22Rv1 (cell line): ENCODE results near the gene PTGDR.
A peak's percentile ranks its signal among the peaks of the same experiment; 100 is the strongest.

Experiments used
- H3K27ac ChIP-seq: fragments of 450-650 bp; 2 replicates; pipeline ENCODE4 v1.5.1; 2017
- ZFX ChIP-seq: fragments of 450-650 bp; IDR thresholded peaks from 2 replicates; pipeline ENCODE4 v1.6.1; 2017; ENCODE audit warnings: antibody characterized with exemption, borderline replicate concordance
- TF ChIP-seq, protein P1 (sequence below): fragments of 450-650 bp; IDR thresholded peaks from 2 replicates; pipeline ENCODE4 v1.5.1; 2017; ENCODE audit warnings: mild to moderate bottlenecking

Gene PTGDR

DNA sequence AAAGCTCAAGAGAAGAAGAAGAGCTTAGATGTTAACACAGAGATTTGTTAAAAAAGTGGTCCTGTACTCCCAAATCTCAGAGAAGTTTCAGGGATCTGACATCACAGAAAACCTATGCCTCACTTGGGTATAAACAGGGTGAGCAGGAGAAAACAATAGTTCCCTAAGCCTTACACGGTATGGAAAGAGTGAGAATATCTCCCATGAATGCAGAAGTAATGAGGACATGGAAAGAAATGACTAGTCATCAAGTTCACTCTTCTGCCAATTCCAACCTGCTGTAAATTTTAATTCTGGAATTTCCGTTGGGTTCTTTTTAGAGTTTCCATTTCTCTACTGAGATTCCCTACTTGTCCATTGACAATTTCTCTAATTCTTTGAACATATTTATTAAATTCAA lies 40.4 kb downstream of the PTGDR start:
- H3K27ac ChIP-seq: no peak overlapping the region
- TF ChIP-seq ZFX: no peak
- TF ChIP-seq, protein P1, sequence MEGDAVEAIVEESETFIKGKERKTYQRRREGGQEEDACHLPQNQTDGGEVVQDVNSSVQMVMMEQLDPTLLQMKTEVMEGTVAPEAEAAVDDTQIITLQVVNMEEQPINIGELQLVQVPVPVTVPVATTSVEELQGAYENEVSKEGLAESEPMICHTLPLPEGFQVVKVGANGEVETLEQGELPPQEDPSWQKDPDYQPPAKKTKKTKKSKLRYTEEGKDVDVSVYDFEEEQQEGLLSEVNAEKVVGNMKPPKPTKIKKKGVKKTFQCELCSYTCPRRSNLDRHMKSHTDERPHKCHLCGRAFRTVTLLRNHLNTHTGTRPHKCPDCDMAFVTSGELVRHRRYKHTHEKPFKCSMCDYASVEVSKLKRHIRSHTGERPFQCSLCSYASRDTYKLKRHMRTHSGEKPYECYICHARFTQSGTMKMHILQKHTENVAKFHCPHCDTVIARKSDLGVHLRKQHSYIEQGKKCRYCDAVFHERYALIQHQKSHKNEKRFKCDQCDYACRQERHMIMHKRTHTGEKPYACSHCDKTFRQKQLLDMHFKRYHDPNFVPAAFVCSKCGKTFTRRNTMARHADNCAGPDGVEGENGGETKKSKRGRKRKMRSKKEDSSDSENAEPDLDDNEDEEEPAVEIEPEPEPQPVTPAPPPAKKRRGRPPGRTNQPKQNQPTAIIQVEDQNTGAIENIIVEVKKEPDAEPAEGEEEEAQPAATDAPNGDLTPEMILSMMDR: no peak

DNA sequence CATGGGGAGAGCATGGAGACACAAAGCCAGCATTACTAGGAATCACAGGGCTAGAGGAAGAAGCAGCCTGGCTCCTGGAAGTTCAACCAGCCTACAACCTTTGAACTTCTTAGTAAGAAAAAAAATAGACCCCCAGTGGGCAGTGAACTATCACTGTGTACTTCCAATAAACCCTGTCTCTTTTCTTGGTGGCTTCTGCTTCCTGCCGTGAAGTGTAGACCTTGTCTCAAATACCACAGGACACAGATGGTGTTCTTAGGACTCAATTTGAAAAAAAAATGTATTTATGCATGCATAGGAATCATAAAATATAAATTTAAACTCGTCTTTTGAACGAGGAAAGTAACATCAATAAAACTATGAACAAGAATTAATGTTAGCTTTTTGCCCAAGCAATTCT lies 43.0 kb downstream of the PTGDR start:
- TF ChIP-seq ZFX: no peak
- TF ChIP-seq, protein P1: no peak
- H3K27ac ChIP-seq: no peak overlapping the region

DNA sequence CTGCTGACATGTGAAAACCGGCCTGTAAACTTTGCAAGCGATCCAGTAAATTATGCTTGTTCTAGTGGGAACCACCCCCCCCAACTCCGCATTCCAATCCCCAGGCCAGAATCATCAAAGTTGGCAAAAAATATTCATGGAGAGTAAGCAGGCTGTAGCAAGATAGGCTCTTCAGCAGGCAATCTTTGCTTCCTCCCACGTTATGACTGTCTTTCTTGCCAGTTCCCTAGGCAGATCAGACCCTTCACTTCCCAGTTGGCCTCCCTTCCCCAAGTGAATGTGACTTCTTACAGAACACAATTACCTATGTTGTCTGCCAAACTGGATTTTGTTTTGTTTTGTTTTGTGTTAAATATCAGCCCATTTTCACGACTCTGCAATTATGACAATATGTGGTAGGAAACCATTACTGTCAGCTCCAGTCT lies 45.4 kb downstream of the PTGDR start:
- TF ChIP-seq, protein P1: no peak
- no peak for TF ChIP-seq ZFX
- H3K27ac ChIP-seq: no peak overlapping the region

DNA sequence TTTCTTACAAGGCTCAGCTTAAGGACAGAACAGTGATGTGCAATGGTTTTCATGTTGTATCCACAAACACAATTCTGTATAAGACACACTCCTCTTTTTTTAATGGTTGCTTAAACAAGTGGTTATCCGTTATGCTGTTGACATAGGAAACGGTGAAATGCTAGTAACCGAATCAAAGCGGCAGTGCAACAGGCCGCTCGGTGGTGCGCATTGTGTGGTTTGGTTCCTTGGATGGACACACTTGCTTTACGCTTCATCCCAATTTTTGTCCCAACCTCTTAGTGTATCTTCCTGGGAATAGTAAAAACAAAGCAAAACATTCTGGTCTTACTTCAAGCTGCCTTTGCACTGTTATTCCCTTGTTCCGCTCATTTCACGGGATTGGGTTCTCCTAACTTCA lies 46.0 kb downstream of the PTGDR start:
- no peak for TF ChIP-seq ZFX
- TF ChIP-seq, protein P1: no peak
- H3K27ac ChIP-seq: no peak overlapping the region

DNA sequence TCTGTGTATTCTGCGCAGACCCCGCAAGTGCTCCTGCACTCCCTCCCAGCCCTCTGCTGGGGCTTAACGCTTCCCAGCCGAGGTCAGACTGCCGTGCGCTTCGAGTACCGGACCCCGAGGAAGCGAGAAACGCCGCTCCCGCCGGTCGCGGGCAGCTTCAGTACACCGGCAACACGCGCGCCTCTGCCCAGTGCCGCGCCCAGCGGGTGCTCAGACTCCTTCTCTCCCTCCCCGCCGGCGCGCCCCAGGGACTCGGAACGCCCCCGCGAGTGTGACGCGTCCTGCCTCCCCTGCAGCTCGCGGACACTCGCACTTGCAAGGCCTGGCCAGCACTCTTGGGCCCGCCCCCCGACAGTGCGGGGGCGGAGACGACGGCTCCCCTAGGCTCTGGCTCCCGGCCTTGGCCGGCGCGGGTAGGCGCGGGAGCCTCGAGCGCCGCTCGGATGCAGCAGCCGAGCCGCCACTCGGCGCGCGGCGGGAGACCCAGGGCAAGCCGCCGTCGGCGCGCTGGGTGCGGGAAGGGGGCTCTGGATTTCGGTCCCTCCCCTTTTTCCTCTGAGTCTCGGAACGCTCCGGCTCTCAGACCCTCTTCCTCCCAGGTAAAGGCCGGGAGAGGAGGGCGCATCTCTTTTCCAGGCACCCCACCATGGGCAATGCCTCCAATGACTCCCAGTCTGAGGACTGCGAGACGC lies 46.6 kb downstream of the PTGDR start, which contains the start of gene PTGER2:
TSS of gene PTGER2 (plus strand) at position 410 of the 692 bp plus-strand sequence. CDS start at position 647, 237 bp downstream.
- H3K27ac ChIP-seq: no peak within 1 kb of the TSS
- TF ChIP-seq, protein P1: peak; percentile 13; the same call in 1 of the 2 replicates
- TF ChIP-seq ZFX: no peak

DNA sequence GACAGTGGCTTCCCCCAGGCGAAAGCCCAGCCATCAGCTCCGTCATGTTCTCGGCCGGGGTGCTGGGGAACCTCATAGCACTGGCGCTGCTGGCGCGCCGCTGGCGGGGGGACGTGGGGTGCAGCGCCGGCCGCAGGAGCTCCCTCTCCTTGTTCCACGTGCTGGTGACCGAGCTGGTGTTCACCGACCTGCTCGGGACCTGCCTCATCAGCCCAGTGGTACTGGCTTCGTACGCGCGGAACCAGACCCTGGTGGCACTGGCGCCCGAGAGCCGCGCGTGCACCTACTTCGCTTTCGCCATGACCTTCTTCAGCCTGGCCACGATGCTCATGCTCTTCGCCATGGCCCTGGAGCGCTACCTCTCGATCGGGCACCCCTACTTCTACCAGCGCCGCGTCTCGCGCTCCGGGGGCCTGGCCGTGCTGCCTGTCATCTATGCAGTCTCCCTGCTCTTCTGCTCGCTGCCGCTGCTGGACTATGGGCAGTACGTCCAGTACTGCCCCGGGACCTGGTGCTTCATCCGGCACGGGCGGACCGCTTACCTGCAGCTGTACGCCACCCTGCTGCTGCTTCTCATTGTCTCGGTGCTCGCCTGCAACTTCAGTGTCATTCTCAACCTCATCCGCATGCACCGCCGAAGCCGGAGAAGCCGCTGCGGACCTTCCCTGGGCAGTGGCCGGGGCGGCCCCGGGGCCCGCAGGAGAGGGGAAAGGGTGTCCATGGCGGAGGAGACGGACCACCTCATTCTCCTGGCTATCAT lies 47.3 kb downstream of the PTGDR start:
- TF ChIP-seq, protein P1: no peak
- TF ChIP-seq ZFX: no peak
- no peak overlapping the region for H3K27ac ChIP-seq

DNA sequence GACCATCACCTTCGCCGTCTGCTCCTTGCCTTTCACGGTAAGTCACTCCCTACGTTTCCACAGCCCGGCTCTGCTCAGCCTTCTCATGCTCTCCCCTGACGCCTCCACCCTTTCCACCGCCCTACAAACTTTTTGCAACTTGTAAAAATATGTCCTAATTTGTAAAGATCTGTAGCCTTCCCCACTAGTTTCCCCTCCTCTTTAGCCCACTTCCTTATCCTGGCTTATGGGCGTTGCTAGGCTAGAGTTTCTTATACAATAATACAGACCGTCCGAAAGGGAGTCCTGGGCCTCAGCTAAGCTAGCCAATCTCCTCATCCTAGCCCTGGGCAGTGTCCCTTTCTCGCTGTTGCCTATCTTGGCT lies 47.8 kb downstream of the PTGDR start:
- H3K27ac ChIP-seq: no peak overlapping the region
- no peak for TF ChIP-seq ZFX
- TF ChIP-seq, protein P1: no peak
